HepG2 (cell line): ENCODE results near the gene PELI3. TPM values are rescaled to one million over a fixed set of nuclear protein-coding genes. Genes with fewer than 3 reads are reported as not detected.

Source experiments
- AGO1 ChIP-seq: fragments of 200-400 bp; formaldehyde crosslinking; IDR thresholded peaks from 2 replicates; pipeline ENCODE4 v1.6.1; 2017; ENCODE audit warnings: mild to moderate bottlenecking, low read depth, low read length, moderate library complexity; ENCODE audit not compliant: poor library complexity, severe bottlenecking
- CENPT ChIP-seq: sonication (generic); formaldehyde crosslinking; IDR thresholded peaks from 2 replicates; pipeline ENCODE4 v1.8.0; 2022; ENCODE audit warnings: low read depth, mild to moderate bottlenecking, moderate library complexity, missing genetic modification reagents
- HCFC1 ChIP-seq: fragments of 150-350 bp; IDR thresholded peaks from 2 replicates; pipeline ENCODE4 v1.6.1; 2014; ENCODE audit warnings: low read depth, low read length
- JUNB ChIP-seq: sonication (generic); formaldehyde crosslinking; IDR thresholded peaks from 2 replicates; pipeline ENCODE4 v1.8.0; 2022; ENCODE audit warnings: missing genetic modification reagents, mild to moderate bottlenecking, borderline replicate concordance
- KDM4B ChIP-seq: sonication (generic); formaldehyde crosslinking; IDR thresholded peaks from 2 replicates; pipeline ENCODE4 v1.4.0; 2020; ENCODE audit warnings: missing genetic modification reagents
- KDM5B ChIP-seq: sonication (generic); formaldehyde crosslinking; IDR thresholded peaks from 2 replicates; pipeline ENCODE4 v1.4.0; 2020; ENCODE audit warnings: missing genetic modification reagents, mild to moderate bottlenecking, borderline replicate concordance
- KLF12 ChIP-seq: sonication (generic); formaldehyde crosslinking; IDR thresholded peaks from 2 replicates; pipeline ENCODE4 v1.4.0; 2020; ENCODE audit warnings: missing genetic modification reagents, borderline replicate concordance
- KLF6 ChIP-seq: IDR thresholded peaks from 2 replicates; pipeline ENCODE4 v1.8.0; 2016; ENCODE audit warnings: missing biosample characterization, missing genetic modification reagents
- MZF1 ChIP-seq: sonication (generic); formaldehyde crosslinking; IDR thresholded peaks from 2 replicates; pipeline ENCODE4 v1.8.1; 2023; ENCODE audit warnings: mild to moderate bottlenecking, missing genetic modification reagents, borderline replicate concordance
- NR2F2 ChIP-seq: IDR thresholded peaks from 2 replicates; pipeline ENCODE4 v1.6.1; 2012; ENCODE audit warnings: low read depth, inconsistent platforms, borderline replicate concordance
- RBM39 ChIP-seq: fragments of 200-400 bp; formaldehyde crosslinking; IDR thresholded peaks from one replicate; pipeline ENCODE4 v1.6.1; 2018; ENCODE audit warnings: antibody characterized with exemption, mild to moderate bottlenecking, low read depth, low read length; ENCODE audit not compliant: poor library complexity, severe bottlenecking
- RXRB ChIP-seq: IDR thresholded peaks from 2 replicates; pipeline ENCODE4 v1.6.1; 2016; ENCODE audit warnings: borderline replicate concordance, missing genetic modification reagents, missing compliant biosample characterization
- SIN3A ChIP-seq: IDR thresholded peaks from 2 replicates; pipeline ENCODE4 v1.6.1; 2011; ENCODE audit warnings: low read depth, mild to moderate bottlenecking, control low read depth, low read length, borderline replicate concordance
- SMAD1 ChIP-seq: sonication (generic); formaldehyde crosslinking; IDR thresholded peaks from 2 replicates; pipeline ENCODE4 v1.4.0; 2020; ENCODE audit warnings: missing genetic modification reagents, low read depth, mild to moderate bottlenecking, borderline replicate concordance
- SNAI1 ChIP-seq: sonication (generic); formaldehyde crosslinking; IDR thresholded peaks from 2 replicates; pipeline ENCODE4 v1.5.0; 2020; ENCODE audit warnings: mild to moderate bottlenecking, missing genetic modification reagents, borderline replicate concordance
- WIZ ChIP-seq: sonication (generic); formaldehyde crosslinking; IDR thresholded peaks from 2 replicates; pipeline ENCODE4 v1.5.1; 2020; ENCODE audit warnings: mild to moderate bottlenecking, missing genetic modification reagents
- ZFP36L2 ChIP-seq: sonication (generic); formaldehyde crosslinking; IDR thresholded peaks from 2 replicates; pipeline ENCODE4 v1.4.0; 2020; ENCODE audit warnings: missing genetic modification reagents
- ZNF12 ChIP-seq: sonication (generic); formaldehyde crosslinking; IDR thresholded peaks from 2 replicates; pipeline ENCODE4 v1.5.0; 2020; ENCODE audit warnings: missing genetic modification reagents
- ZNF451 ChIP-seq: sonication (generic); formaldehyde crosslinking; IDR thresholded peaks from 2 replicates; pipeline ENCODE4 v1.5.0; 2020; ENCODE audit warnings: mild to moderate bottlenecking, missing genetic modification reagents
- ZNF564 ChIP-seq: sonication (generic); formaldehyde crosslinking; IDR thresholded peaks from 2 replicates; pipeline ENCODE4 v1.8.1; 2023; ENCODE audit warnings: mild to moderate bottlenecking, missing genetic modification reagents
- ZNF629 ChIP-seq: sonication (generic); formaldehyde crosslinking; conservative IDR thresholded peaks from 2 replicates; pipeline ENCODE4 v1.5.0; 2020; ENCODE audit warnings: missing genetic modification reagents
- ZNF792 ChIP-seq: IDR thresholded peaks from 2 replicates; pipeline ENCODE4 v1.6.1; 2016
- ZNF841 ChIP-seq: sonication (generic); formaldehyde crosslinking; IDR thresholded peaks from 2 replicates; pipeline ENCODE4 v1.8.1; 2023; ENCODE audit warnings: missing genetic modification reagents, borderline replicate concordance
- polyA plus RNA-seq, 8 experiments: library from polyadenylated mRNA; depleted of rRNA in 3 of 8; stranded (reverse) in 7 of 8; unstranded in 1 of 8; fragments of >200 nt; fragmentation: Illumina TruSeq in 4 of 8; extraction: Trizol in 4 of 8; gene quantifications; 2 replicates each; pipeline versions ENCODE4 v1.2.1 to v1.2.3, GENCODE V29; 2011 to 2016; ENCODE audit warnings: low read depth in 4 of 8, missing spikeins in 1 of 8, mixed read lengths in 1 of 8; ENCODE audit not compliant: insufficient read depth in 1 of 8
- total RNA-seq, 5 experiments: library from RNA; depleted of rRNA; stranded (reverse); fragments of >200 nt; fragmentation: Illumina TruSeq; extraction: Trizol; gene quantifications; 2 replicates each; pipeline ENCODE4 v1.2.3, GENCODE V29; 2016; ENCODE audit warnings: low read depth in 1 of 5
- TF ChIP-seq, protein P1 (sequence below): sonication (generic); formaldehyde crosslinking; IDR thresholded peaks from 2 replicates; pipeline ENCODE4 v1.4.0; 2020; ENCODE audit warnings: missing genetic modification reagents

The PELI3 gene
- total and polyA plus RNA-seq, 2 of the 13 experiments (the other 11 are each of a cell fraction or from before 2014, with no cell fraction given), result 2.0 to 4.0 TPM

DNA sequence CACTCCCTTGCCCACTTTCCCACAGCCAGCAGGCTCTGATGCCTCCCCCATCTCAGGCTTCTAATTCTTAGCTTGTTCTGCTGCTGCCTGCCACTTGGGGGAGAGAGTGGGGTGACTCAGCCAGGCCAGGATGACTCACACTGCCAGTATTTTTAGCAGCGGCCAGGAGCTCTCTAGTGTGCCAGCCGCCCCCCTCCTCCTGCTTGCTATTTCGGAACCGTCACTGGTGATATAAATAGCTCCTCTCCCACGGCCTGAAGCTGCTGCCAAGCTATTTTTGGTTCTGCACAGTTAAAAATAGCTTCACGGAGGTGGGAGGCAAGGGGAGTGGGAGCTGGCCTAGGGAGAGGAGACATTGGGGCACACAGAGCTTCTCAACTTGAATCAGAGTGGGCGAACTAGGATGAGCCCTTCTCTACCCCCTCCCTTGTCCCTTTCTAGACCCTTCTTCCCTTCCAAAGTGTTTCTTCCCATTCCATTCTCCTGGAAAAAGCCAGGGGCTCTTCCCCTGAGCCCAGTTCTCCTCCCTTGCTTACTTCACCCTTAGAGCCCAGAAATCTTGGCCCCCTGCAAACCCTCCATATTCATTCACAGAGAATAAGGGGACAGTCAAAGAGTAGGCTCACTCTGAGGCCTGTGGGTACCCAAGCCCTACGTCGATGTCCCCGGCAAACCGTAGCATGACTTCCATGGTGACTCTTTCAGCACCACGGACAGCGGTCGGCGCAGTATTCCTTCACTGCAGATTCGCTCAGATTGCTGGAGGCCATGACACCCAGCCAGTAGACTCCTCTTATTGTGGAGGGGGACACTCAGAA, 48.3 kb upstream of the PELI3 start (continued):
- TF ChIP-seq, protein P1, sequence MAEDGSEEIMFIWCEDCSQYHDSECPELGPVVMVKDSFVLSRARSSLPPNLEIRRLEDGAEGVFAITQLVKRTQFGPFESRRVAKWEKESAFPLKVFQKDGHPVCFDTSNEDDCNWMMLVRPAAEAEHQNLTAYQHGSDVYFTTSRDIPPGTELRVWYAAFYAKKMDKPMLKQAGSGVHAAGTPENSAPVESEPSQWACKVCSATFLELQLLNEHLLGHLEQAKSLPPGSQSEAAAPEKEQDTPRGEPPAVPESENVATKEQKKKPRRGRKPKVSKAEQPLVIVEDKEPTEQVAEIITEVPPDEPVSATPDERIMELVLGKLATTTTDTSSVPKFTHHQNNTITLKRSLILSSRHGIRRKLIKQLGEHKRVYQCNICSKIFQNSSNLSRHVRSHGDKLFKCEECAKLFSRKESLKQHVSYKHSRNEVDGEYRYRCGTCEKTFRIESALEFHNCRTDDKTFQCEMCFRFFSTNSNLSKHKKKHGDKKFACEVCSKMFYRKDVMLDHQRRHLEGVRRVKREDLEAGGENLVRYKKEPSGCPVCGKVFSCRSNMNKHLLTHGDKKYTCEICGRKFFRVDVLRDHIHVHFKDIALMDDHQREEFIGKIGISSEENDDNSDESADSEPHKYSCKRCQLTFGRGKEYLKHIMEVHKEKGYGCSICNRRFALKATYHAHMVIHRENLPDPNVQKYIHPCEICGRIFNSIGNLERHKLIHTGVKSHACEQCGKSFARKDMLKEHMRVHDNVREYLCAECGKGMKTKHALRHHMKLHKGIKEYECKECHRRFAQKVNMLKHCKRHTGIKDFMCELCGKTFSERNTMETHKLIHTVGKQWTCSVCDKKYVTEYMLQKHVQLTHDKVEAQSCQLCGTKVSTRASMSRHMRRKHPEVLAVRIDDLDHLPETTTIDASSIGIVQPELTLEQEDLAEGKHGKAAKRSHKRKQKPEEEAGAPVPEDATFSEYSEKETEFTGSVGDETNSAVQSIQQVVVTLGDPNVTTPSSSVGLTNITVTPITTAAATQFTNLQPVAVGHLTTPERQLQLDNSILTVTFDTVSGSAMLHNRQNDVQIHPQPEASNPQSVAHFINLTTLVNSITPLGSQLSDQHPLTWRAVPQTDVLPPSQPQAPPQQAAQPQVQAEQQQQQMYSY (CRISPR knock-in tag), result peak; percentile 50; the same call in 1 of the 2 replicates
- peak; percentile 77; the same call in 1 of the 2 replicates for TF ChIP-seq ZNF12 (CRISPR knock-in tag)
- TF ChIP-seq RBM39, result no peak
- TF ChIP-seq HCFC1, result no peak
- peak; percentile 59; the same call in 1 of the 2 replicates for TF ChIP-seq SIN3A
- peak; percentile 73 for TF ChIP-seq RXRB
- peak; percentile 73; the same call in 1 of the 2 replicates for TF ChIP-seq KLF12
- TF ChIP-seq ZNF451, result peak; percentile 47; the same call in 1 of the 2 replicates
- peak; percentile 91; the same call in 1 of the 2 replicates for TF ChIP-seq KDM4B (CRISPR knock-in tag)
- no peak for TF ChIP-seq KDM5B
- no peak for TF ChIP-seq MZF1 (CRISPR knock-in tag)
- TF ChIP-seq ZNF792 (CRISPR knock-in tag), result peak; percentile 92
- TF ChIP-seq ZNF629 (CRISPR knock-in tag), result no peak
- TF ChIP-seq WIZ (CRISPR knock-in tag), result peak; percentile 99
- TF ChIP-seq ZFP36L2 (CRISPR knock-in tag), result peak; percentile 93; the same call in 1 of the 2 replicates
- TF ChIP-seq AGO1, result no peak
- peak; percentile 64; the same call in 1 of the 2 replicates for TF ChIP-seq SNAI1 (CRISPR knock-in tag)
- no peak for TF ChIP-seq SMAD1 (CRISPR knock-in tag)
- TF ChIP-seq ZNF564 (CRISPR knock-in tag), result no peak
- TF ChIP-seq JUNB (CRISPR knock-in tag), result peak; percentile 60; the same call in 1 of the 2 replicates
- no peak for TF ChIP-seq CENPT
- no peak for TF ChIP-seq NR2F2
- TF ChIP-seq KLF6 (CRISPR knock-in tag), result peak; percentile 98
- peak; percentile 78; the same call in 1 of the 2 replicates for TF ChIP-seq ZNF841 (CRISPR knock-in tag)
